Colon (tissue), 2 donors: ENCODE results near the gene PDE1A.
"Not testable (repeated sequence)": the region's sequence is repeated elsewhere in the genome, so short reads cannot be mapped to it uniquely, and the experiment has no call there.

Experiments used
- FAIRE-seq: peaks from 2 replicates; lab custom pipeline; 2012; peaks lifted over from hg19 to GRCh38; lab: Jason Lieb, UNC
- donor health status: control.
- donor health status: control.

The PDE1A gene

GRCh38 chr2:182406221-182406620, 20.6 kb downstream of the PDE1A start:
- no peak for FAIRE-seq

- FAIRE-seq, result no peak
Measured at GRCh38 chr2:182404975-182405561, 21.8 kb downstream of the PDE1A start.

- no peak for FAIRE-seq
Measured at GRCh38 chr2:182404092-182404491, 22.7 kb downstream of the PDE1A start.

GRCh38 chr2:182393270-182393760, 33.5 kb downstream of the PDE1A start:
- FAIRE-seq, result no peak

GRCh38 chr2:182391443-182391842, 35.4 kb downstream of the PDE1A start:
- no peak for FAIRE-seq

GRCh38 chr2:182386267-182386880, 40.5 kb downstream of the PDE1A start:
- not testable (repeated sequence) for FAIRE-seq

GRCh38 chr2:182384860-182385259, 42.0 kb downstream of the PDE1A start:
- no peak for FAIRE-seq

GRCh38 chr2:182381225-182381624, 45.6 kb downstream of the PDE1A start:
- no peak for FAIRE-seq

- no peak for FAIRE-seq
Measured at GRCh38 chr2:182379241-182379640, 47.6 kb downstream of the PDE1A start.

- no peak for FAIRE-seq
Measured at GRCh38 chr2:182378759-182379158, 48.1 kb downstream of the PDE1A start.

- no peak for FAIRE-seq
Measured at GRCh38 chr2:182377467-182377866, 49.4 kb downstream of the PDE1A start.

GRCh38 chr2:182375862-182376261, 51.0 kb downstream of the PDE1A start:
- no peak for FAIRE-seq

GRCh38 chr2:182372661-182373060, 54.2 kb downstream of the PDE1A start:
- FAIRE-seq, result no peak

GRCh38 chr2:182368996-182369395, 57.8 kb downstream of the PDE1A start:
- FAIRE-seq, result no peak

- no peak for FAIRE-seq
Measured at GRCh38 chr2:182368446-182368845, 58.4 kb downstream of the PDE1A start.

GRCh38 chr2:182367401-182367800, 59.4 kb downstream of the PDE1A start:
- no peak for FAIRE-seq

GRCh38 chr2:182366628-182367027, 60.2 kb downstream of the PDE1A start:
- peak; percentile 60 for FAIRE-seq

- FAIRE-seq, result no peak
Measured at GRCh38 chr2:182365855-182366254, 61.0 kb downstream of the PDE1A start.

GRCh38 chr2:182361477-182361876, 65.4 kb downstream of the PDE1A start:
- FAIRE-seq, result no peak

- FAIRE-seq, result no peak
Measured at GRCh38 chr2:182360663-182361260, 66.1 kb downstream of the PDE1A start.

GRCh38 chr2:182359990-182360662, 66.7 kb downstream of the PDE1A start:
- no peak for FAIRE-seq

GRCh38 chr2:182359027-182359989, 67.5 kb downstream of the PDE1A start:
- no peak for FAIRE-seq
